Right lobe of liver (tissue), 4 donors: ENCODE measurements around the gene SNX8.

Experiments used
- POLR2A ChIP-seq: fragments of 450-650 bp; IDR thresholded peaks from one replicate; pipeline ENCODE4 v1.6.1; 2017; ENCODE audit warnings: antibody characterized with exemption, mild to moderate bottlenecking
- TF ChIP-seq, protein P1 (sequence below), 4 donors: fragments of 200-600 bp in 3 of 4; fragments of 450-650 bp in 1 of 4; IDR thresholded peaks; one replicate each; pipeline versions ENCODE4 v1.5.1 to v1.8.0; 2016 to 2022; ENCODE audit warnings: antibody characterized with exemption in 4 of 4, mild to moderate bottlenecking in 2 of 4
- donor health status: DM: no; HTN: no; CAD: no.
- donor health status: DM: no; HTN: no; CAD: no.
- donor health status: DM: no; HTN: yes; CAD: no.

DNA sequence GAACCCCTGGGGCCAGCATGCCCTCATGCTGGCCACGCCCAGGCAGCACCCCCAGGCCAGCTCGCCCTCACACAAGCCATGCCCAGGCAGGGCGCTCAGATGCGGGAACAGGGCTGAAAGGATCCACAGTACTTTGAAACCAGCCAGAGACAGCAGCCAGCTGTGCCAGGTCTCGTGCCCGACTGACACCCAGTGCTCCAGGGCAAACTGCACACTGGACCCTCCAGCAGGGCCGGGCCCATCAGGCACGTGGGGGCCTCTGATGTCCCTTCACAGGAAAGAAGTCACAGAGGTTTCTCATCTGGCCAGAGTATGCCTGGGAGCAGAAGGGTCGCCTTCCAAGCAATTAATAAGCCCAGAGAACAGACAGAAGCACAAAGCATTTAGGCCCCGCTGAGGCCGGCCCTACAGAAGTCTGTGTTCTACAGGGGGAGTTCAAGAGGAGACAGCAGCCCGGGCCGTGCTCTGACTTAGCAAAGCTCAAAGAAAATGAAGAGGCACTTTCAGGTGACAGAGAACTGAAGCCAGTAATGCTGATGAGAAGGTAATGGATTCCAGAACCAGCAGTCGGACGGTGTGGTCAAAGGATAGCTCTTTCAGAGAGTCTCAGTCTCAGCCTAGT lies 102.9 kb downstream of the SNX8 start:
- TF ChIP-seq, protein P1, sequence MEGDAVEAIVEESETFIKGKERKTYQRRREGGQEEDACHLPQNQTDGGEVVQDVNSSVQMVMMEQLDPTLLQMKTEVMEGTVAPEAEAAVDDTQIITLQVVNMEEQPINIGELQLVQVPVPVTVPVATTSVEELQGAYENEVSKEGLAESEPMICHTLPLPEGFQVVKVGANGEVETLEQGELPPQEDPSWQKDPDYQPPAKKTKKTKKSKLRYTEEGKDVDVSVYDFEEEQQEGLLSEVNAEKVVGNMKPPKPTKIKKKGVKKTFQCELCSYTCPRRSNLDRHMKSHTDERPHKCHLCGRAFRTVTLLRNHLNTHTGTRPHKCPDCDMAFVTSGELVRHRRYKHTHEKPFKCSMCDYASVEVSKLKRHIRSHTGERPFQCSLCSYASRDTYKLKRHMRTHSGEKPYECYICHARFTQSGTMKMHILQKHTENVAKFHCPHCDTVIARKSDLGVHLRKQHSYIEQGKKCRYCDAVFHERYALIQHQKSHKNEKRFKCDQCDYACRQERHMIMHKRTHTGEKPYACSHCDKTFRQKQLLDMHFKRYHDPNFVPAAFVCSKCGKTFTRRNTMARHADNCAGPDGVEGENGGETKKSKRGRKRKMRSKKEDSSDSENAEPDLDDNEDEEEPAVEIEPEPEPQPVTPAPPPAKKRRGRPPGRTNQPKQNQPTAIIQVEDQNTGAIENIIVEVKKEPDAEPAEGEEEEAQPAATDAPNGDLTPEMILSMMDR (IDR thresholded peaks at IDR 0.05) = no peak
- no peak for TF ChIP-seq POLR2A
